PFSK-1 (cell line): ENCODE results near the gene TTC21A.

Experiments
- FOXP2 ChIP-seq: optimal IDR thresholded peaks from 2 replicates; pipeline ENCODE3; 2011; ENCODE audit warnings: borderline replicate concordance, control low read depth, inconsistent platforms; ENCODE audit not compliant: insufficient read depth; ENCODE audit errors: extremely low read length, extremely low read depth
- POLR2AphosphoS5 ChIP-seq: IDR thresholded peaks from 2 replicates; pipeline ENCODE4 v1.6.1; 2012; ENCODE audit warnings: low read depth, mild to moderate bottlenecking, control low read depth, low read length, moderate library complexity
- SIN3A ChIP-seq: IDR thresholded peaks from 2 replicates; pipeline ENCODE4 v1.6.1; 2012; ENCODE audit warnings: mild to moderate bottlenecking, low read length, moderate library complexity, borderline replicate concordance; ENCODE audit not compliant: insufficient read depth
- TAF1 ChIP-seq: IDR thresholded peaks from 2 replicates; pipeline ENCODE4 v1.6.1; 2012; ENCODE audit warnings: low read length, control low read depth, borderline replicate concordance; ENCODE audit not compliant: insufficient read depth
- TF ChIP-seq, protein P1 (sequence below), 2 experiments: IDR thresholded peaks; 2 replicates each; pipeline versions ENCODE4 v1.6.1 to v1.8.0; 2011 to 2012; ENCODE audit warnings: low read depth in 2 of 2, low read length in 2 of 2, control low read depth in 1 of 2, inconsistent platforms in 1 of 2, mild to moderate bottlenecking in 1 of 2, moderate library complexity in 1 of 2; ENCODE audit not compliant: insufficient read depth in 1 of 2

The TTC21A gene

DNA sequence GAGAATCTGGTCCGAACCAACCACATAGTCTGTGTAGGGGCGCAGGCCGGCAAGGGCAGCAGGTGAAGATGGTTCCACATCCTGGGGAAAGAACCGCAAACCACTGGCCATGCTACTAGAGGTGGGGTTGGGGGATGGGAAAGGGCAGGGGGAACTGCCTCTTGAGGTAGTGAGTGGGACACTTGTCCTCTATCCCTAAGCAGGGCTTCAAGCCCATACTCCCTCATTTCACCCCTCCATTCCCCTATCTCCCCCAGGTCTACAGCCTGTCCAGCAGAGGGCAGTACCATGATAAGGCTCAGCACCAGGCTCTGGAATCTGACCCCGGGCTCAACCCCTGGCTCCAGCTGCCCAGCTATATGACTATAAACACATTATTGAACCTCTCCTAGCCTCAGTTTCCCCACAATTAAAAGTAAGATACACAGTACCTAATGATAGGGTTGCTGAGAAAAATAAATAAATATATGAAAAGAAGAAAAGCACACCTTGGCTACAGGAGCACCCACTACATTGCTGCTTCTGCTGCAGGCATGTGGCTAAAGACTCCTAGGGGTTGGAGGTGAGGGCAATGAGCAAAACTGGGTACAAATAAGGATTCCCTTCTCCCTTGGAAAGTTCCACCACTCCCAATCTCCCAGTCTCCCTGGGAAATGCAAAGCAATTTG is 6.3 kb upstream of the TTC21A start:
- TF ChIP-seq SIN3A (no peak), FOXP2 (no peak), POLR2AphosphoS5 (no peak), TAF1 (no peak)
- TF ChIP-seq, protein P1, sequence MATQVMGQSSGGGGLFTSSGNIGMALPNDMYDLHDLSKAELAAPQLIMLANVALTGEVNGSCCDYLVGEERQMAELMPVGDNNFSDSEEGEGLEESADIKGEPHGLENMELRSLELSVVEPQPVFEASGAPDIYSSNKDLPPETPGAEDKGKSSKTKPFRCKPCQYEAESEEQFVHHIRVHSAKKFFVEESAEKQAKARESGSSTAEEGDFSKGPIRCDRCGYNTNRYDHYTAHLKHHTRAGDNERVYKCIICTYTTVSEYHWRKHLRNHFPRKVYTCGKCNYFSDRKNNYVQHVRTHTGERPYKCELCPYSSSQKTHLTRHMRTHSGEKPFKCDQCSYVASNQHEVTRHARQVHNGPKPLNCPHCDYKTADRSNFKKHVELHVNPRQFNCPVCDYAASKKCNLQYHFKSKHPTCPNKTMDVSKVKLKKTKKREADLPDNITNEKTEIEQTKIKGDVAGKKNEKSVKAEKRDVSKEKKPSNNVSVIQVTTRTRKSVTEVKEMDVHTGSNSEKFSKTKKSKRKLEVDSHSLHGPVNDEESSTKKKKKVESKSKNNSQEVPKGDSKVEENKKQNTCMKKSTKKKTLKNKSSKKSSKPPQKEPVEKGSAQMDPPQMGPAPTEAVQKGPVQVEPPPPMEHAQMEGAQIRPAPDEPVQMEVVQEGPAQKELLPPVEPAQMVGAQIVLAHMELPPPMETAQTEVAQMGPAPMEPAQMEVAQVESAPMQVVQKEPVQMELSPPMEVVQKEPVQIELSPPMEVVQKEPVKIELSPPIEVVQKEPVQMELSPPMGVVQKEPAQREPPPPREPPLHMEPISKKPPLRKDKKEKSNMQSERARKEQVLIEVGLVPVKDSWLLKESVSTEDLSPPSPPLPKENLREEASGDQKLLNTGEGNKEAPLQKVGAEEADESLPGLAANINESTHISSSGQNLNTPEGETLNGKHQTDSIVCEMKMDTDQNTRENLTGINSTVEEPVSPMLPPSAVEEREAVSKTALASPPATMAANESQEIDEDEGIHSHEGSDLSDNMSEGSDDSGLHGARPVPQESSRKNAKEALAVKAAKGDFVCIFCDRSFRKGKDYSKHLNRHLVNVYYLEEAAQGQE (IDR thresholded peaks at IDR 0.05; ENCODE audit: insufficient read depth in 1 of 2, low read depth in 2 of 2, low read length in 2 of 2): no peak

DNA sequence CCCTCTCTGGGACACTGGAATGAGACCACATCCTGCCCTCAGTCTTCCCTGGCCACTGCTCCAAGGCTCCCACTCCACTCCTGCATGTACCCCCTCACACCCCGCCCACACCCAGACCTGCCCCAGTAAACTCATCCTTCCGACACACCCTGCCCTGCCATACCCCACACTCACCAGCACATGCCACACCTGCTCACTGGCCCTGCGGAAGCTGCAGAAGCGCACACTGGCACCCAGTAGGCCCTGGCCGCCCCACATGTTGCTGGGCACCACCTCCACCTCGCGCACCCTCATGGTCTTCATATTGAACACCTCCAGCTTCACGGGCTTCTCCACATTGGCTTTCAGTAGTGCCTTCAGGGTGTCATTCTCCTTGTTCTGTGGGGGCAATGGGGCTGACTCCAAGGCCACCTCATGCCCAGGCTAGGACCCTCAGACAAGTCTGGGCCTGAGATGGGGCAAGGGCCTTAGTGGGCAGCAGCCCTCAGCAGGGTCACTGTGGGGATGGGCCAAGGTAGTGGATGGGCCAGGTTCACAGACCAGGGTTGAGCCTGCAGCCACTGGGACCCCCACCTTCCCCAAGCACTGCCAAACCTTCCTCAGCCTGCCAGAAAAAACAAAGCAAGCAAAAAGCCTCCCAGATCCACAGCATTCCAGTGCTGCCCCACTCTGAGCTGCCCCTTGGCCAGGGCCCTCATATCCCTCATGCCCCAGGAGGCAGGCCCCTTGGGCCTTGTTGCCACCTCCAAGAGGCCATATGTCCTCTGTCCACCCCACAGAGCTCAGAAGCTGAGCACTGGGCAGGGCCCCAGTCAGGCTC is 4.8 kb upstream of the TTC21A start:
- TF ChIP-seq TAF1: no peak

DNA sequence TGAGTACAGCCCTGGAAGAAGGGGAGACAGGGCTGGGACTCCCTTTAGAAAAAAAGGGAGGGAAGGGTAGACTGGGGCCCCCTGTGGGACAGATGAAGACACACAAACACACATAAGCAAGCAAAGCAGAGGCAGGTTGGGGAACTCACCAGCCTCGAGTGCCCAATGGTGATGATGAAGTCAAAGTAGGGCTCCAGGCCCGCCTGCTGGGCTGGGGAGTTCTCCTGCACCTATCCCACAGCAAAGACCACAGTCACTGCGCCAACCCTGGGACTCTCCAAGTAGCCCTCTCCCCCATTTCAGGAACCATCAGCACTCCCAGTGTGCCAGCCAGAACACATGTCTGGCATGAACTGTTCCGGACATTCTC is 4.2 kb upstream of the TTC21A start:
- TF ChIP-seq FOXP2 (no peak), TAF1 (no peak), SIN3A (no peak), POLR2AphosphoS5 (no peak)
- TF ChIP-seq, protein P1 (IDR thresholded peaks at IDR 0.05; ENCODE audit: insufficient read depth in 1 of 2, low read depth in 2 of 2, low read length in 2 of 2): no peak

DNA sequence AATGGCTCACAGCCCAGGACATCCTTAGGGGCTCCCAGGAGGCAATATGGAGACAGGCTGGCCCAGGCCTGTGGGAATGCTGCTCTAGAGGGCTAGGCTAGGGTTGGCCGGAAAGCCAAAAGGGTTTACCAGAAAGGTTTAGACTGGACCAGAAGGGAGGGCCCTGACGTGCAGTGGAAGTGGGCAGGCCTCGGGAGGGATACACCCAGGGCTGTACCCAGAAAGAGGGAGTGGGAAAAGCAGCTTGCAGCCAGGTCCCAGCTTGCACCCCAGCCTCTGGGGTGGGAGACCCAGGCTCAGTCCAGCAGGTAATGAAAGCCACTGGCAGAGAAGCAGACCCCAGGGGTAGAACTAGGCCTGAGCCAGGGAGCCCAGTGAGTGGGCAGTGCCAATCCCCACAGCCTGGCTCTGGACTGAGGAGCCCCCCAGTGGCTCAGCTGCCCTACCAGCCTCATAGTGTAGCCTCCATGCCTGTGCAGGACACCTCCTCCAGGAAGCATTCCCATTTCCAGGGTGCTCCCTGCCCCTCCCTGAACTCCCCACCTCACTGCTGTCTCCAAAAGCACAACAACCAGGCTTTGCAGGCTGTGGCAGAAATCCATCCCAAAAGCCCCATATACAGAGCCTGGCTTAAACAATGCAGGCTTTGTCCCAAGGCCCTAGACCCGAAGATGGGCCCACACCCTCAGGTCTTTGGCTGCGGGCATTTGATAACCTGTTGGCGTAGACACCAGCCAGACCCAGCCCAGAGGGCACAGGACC is 3.5 kb upstream of the TTC21A start:
- TF ChIP-seq, protein P1 (IDR thresholded peaks at IDR 0.05; ENCODE audit: insufficient read depth in 1 of 2, low read depth in 2 of 2, low read length in 2 of 2): no peak
- no peak for TF ChIP-seq POLR2AphosphoS5
- TF ChIP-seq SIN3A: no peak
- TF ChIP-seq FOXP2: no peak
- no peak for TF ChIP-seq TAF1

DNA sequence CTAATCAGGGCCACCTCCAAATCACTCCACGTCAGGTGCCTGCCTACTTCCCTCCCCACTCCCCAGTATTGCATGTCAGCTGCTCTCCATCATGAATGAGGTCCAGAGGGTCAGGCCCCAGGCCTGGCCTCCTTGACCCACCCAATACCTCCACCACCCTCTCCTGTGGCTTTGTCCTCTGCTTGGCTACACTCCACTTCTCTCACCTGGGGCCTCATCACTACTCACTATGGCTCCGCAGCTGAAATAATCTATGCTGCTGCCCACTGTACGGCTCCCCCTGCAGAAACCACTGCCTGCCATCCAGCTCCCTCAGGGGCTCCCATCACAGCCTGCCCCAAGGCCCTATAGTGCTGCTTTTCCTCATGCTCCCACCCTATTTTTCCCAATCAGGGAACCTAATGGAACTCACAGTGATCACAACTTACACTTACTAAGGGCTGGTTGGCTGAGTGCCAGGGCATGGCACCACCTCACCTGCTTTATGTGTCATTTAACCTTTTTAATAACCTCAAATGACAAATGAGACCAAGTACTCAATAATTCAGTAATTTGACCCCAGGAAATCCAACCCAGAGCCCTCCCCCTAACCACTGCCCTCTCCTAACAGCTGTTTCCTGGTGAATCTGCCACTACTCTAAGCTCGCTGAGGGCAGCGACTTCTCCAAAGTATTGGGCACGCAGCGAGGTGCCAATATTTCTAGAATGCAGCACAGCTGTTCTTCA is 2.4 kb upstream of the TTC21A start:
- TF ChIP-seq FOXP2 (no peak), POLR2AphosphoS5 (no peak), TAF1 (no peak), SIN3A (no peak)
- TF ChIP-seq, protein P1 (IDR thresholded peaks at IDR 0.05; ENCODE audit: insufficient read depth in 1 of 2, low read depth in 2 of 2, low read length in 2 of 2): no peak
